Measurements from ENCODE around the gene CLEC18A.

- no peak for TF ChIP-seq POLR2A (IDR thresholded peaks at IDR 0.05)
- TF ChIP-seq CTCF (IDR thresholded peaks at IDR 0.05), result no peak
Measured at GRCh38 chr16:69942099-69942491, 9.0 kb upstream of the CLEC18A start.
